DOHH2 (cell line): ENCODE data around the gene ILF2.

Experiments used
- CTCF ChIP-seq: fragments of 200-600 bp; sonication (generic); IDR thresholded peaks from one replicate; pipeline ENCODE4 v1.5.1; 2014; ENCODE audit warnings: antibody characterized with exemption, mild to moderate bottlenecking, low read depth, low read length; ENCODE audit not compliant: poor library complexity, severe bottlenecking
- EZH2phosphoT487 ChIP-seq: fragments of 200-600 bp; sonication (generic); IDR thresholded peaks from 2 replicates; pipeline ENCODE4 v1.6.1; 2017; ENCODE audit warnings: borderline replicate concordance, mild to moderate bottlenecking, antibody characterized with exemption, low read length, moderate library complexity, mixed read lengths

- TF ChIP-seq CTCF, result no peak
- no peak for TF ChIP-seq EZH2phosphoT487
Observed at GRCh38 chr1:153659175-153659534, 11.6 kb downstream of the ILF2 start.
